ENCODE measurements around the gene GLB1L. TPM values are rescaled to one million over a fixed set of nuclear protein-coding genes. Genes with fewer than 3 reads are reported as not detected.

GLB1L gene
- total RNA-seq: 11.4 and 12.9 TPM in 2 replicates

DNA sequence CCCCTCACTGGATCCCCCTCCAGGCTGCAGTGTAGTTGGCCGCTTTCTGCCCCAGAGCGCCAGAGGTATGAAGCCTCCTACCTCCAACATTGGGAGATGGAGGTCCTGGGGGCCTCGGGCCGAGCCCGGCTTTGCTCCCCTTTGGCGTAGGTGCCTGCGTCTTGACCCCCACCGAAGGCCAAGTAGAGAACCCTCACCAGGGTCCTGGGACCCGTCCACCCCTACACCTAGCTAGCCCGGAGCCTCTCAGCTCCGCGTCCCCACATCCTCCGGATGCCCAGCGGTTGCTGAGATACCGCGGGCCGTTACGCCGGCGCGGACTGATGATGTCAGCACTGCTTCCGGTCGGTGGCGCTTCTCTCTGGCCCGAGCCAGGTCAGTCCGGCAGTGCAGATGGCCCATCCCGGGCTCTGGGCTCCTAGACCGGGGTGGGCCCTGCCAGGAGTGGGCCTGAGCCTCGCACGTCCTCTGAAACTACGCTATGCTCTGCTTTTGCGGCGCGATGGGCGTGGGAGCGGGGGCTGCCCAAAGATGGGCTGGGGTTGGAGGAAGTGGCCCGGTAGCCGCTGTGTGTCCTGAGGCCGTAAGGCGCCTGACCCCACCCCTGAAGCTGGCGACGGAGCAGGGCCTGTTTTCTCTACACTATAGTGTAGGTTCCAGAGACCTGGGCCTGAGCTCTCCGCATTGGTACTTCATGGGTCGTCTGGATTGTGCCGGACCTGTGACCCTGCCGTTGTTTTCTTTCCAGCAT, at the start of gene GLB1L, which contains the start of gene STK16:
GLB1L (minus strand) TSS at position 297 of the 751 bp plus-strand sequence. CDS start 1,871 bp downstream, outside the sequence.
STK16 (plus strand) TSS at position 332 of the 751 bp plus-strand sequence. CDS start 521 bp downstream, outside the sequence.

DNA sequence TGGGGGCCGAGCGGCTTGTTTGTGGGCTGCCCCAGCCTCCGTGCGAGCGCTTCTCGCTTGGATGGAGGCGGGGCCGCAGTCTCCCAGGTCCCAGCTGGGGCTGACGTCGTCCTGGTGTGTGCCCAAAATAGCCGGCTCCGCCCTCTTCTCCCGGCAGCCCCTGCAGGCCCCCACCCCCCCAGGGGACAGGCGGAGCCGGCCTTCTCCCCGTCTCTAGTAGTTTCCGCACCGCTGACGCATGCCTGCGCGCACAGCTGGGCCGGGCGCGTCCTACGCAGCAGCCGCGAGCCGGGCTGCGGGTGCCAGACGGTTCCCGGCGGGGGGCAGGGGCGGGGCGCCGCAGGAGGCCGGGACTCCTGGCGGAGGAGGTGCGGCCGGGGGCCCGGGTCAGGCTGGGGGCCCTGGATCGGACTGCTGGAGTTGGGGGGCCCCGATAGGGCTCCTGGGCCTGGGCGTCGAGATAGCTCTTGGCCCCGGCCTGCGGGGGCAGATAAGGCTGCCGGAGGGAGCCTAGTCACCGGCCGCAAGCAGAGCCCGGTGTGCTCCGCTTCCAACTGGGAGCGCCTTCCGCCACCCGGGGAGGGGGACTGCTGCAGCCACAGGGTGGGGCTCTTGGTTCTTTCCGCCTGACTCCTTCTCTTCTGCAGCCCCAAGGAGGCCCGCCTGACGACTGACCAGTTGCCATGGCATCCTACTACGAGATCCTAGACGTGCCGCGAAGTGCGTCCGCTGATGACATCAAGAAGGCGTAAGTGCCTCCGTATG, 34.1 kb upstream of the GLB1L start, which contains the start of gene DNAJB2:
DNAJB2 (plus strand) TSS at position 216 of the 765 bp plus-strand sequence; CDS start at position 684, 468 bp downstream.

GRCh38 chr2:219253753-219254589, 8.7 kb upstream of the GLB1L start, which contains the start of gene TUBA4A:
Gene TUBA4A, minus strand, starts transcription at chr2:219253918. Its CDS starts 60 bp downstream, at chr2:219253858.

DNA sequence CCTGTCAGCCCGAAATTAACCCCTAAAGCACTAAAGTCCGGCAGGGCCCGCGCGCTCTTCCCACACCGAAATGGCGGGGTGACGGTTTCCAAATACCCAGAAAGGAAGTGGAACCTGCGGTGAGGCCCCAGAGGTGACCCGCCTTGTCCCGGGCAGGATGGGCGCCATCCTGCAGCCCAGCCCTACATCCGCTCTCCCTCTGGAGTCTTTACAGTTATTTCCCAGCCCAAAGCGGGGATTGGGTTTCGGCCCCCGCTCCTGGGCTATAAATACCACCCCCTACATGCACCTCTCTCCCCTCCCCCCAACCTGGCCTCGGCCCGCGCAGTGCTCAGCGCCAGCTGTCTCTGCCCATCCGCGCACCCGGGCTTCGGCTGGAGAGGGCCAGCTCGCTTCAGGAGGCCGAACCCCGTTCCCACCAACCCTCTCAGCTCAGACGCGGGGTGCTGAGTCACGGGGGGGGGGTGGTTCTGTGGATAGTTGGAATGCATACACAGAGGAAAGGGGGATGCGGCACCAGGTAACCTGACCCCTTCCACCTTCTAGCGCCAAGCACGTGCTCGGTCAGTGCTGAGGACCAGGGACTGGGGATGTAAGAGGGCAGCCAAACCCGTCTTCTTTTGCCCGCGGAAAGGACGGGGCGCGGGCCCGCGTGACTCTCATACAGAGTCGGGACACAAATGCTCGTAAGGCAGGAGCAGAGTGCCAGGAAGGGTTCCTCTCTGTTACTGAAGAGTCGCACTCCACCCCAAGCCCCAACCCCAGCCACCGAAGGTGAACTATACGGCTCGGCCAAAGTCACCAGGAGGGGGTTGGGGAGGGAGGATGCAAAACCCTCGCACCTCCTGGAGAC, 7.9 kb upstream of the GLB1L start, which contains the start of gene TUBA4B:
TUBA4B (plus strand) TSS at position 344 of the 853 bp plus-strand sequence; CDS start at position 509, 165 bp downstream.

GRCh38 chr2:219229305-219230058, 15.8 kb downstream of the GLB1L start, which contains the start of the genes ANKZF1 and ATG9A:
Gene ANKZF1, plus strand, starts transcription at chr2:219229806. Its CDS starts 452 bp downstream, at chr2:219230258.
Gene ATG9A, minus strand, starts transcription at chr2:219229636. Its CDS starts 1,612 bp downstream, at chr2:219228024.

DNA sequence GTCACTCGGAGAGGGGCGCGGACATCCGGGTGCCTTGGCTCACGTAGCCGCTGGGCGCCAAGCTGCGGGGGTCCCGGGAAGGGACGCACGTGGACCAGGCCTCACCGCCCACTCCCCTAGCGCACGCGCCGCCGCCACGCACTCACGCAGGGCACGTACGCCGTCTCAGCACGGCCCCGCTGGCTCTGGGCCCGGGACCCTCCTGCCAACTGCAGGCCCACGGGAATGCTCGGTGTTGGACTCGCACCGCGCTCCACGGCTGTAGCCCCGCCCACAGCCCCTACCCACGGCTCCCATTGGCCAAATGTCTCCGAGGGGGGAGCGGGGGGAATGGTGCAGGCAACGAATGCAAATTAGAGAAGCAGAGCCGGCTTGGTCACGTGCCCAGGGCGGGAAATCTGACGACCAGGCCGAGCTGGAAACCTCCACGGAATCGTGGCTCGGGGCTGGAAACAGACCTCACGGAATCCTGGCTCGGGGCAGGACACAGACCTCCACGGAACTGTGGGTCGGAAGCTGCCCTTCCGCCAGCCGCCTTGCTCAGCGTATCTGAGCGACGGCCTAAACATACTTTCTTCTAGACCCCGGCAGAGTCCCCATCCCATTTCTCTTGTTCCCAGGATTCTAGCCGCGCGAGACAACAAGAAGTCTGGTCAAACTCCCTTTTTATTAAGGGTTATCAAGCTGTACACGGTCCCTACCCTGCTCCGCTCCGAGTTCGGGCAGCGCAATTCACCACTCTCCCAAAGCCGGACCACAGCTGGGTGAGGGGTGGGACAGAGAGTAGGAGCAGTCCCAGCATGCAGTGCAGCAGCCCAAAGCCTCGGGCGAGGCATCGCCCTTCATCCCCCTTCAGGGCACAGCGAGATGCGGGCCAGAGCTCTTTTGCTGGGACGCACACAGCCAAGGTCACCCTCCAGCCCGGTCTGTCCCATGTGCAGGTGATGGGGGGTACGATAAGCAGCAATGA, 26.2 kb downstream of the GLB1L start, which contains the start of gene ABCB6:
ABCB6 (minus strand) TSS at position 227 of the 970 bp plus-strand sequence. CDS start 285 bp downstream, outside the sequence.

GRCh38 chr2:219206328-219207133, 38.7 kb downstream of the GLB1L start, which contains the start of gene ZFAND2B:
Gene ZFAND2B, plus strand, starts transcription at chr2:219206782. Its CDS starts 206 bp downstream, at chr2:219206988.

Other genes with a start within 250 kb of the GLB1L start
- gene CFAP65, start 203.9 kb downstream of the GLB1L start, total RNA-seq: not detected in 2 replicates
- not detected in 2 replicates for gene IHH, start 184.5 kb downstream of the GLB1L start, total RNA-seq
- 16.3 and 18.6 TPM in 2 replicates for gene NHEJ1, start 84.6 kb downstream of the GLB1L start, total RNA-seq
- gene SLC23A3, start 75.4 kb downstream of the GLB1L start, total RNA-seq: 0.45 and 0.50 TPM in 2 replicates
- gene CNPPD1, start 68.5 kb downstream of the GLB1L start, total RNA-seq: 25.0 and 25.4 TPM in 2 replicates
- 34.6 and 41.9 TPM in 2 replicates for gene RETREG2, start 67.2 kb downstream of the GLB1L start, total RNA-seq
- gene ZFAND2B, start 38.7 kb downstream of the GLB1L start, total RNA-seq: 28.2 and 31.9 TPM in 2 replicates
- gene ABCB6, start 26.5 kb downstream of the GLB1L start, total RNA-seq: 12.4 and 15.5 TPM in 2 replicates
- 50.8 and 53.8 TPM in 2 replicates for gene ATG9A, start 15.8 kb downstream of the GLB1L start, total RNA-seq
- gene ANKZF1, start 15.6 kb downstream of the GLB1L start, total RNA-seq: 18.7 and 21.7 TPM in 2 replicates
- 15.9 and 18.8 TPM in 2 replicates for gene STK16, start within 50 bp of the GLB1L start, total RNA-seq
- gene TUBA4B, start 7.8 kb upstream of the GLB1L start, total RNA-seq: not detected in 2 replicates
- 20.2 and 24.7 TPM in 2 replicates for gene TUBA4A, start 8.5 kb upstream of the GLB1L start, total RNA-seq
- 19.8 and 23.7 TPM in 2 replicates for gene DNAJB2, start 33.9 kb upstream of the GLB1L start, total RNA-seq
- gene PTPRN, start 64.0 kb upstream of the GLB1L start, total RNA-seq: 7.9 and 9.8 TPM in 2 replicates
- gene RESP18, start 87.3 kb upstream of the GLB1L start, total RNA-seq: not detected in 2 replicates
- gene DNPEP, start 142.5 kb upstream of the GLB1L start, total RNA-seq: 42.2 and 45.6 TPM in 2 replicates
- gene DES, start 172.9 kb upstream of the GLB1L start, total RNA-seq: 3.0 and 5.0 TPM in 2 replicates
- gene SPEG, start 189.4 kb upstream of the GLB1L start, total RNA-seq: 13.2 and 14.0 TPM in 2 replicates